Activated CD4-positive, alpha-beta T cell treated with anti-CD3 and anti-CD28 coated beads, Interleukin-2, amount 50 U/mL, for 48 hours (primary cell): ENCODE measurements around the gene DOK1.

Experiments used
- DNase-seq, 2 experiments: peaks; one replicate each; pipeline ENCODE4 v3.0.0-alpha.2; 2020

Gene DOK1

DNA sequence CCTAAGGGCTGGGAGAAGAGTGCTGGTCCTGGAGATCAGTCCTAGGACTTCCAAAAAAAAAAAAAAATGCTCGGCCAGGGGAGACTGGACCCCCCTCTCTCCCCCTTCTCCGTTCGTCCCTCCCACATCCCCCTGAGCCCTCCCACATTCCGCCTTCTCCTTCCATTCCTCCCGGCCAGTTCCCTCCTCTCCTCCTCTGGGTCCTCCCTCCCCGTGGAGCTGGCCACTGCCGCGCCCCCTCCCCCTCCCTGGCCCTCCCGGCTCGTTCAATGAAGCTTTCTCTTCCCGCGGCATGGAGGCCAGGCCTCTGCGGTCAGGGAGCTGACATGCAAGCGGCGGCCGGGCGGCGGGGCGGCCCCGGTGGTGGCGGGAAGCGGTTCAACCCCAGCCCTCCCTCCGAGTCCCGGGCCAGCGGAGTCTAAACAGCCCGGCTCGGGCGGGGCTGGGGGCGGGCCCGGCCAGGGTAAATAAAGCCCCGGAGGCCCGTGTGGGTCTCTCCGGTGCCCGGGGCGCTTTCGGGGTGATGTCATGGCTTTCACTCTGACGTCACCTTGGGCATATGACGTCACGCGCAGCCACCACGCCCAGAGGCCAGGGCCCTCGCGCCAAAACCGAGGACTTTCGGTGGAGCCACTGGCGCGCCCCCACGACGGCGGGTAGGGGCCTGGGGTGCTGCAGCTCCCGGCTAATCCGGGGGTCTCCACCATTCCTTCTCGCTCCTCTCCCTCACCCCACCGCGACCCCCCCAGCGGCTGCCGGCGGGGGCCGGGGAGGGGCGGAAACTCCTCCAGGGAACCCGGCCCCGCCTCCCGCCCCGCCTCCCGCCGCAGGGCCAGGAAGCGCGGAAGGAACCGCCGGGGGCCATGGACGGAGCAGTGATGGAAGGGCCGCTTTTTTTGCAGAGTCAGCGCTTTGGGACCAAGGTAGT lies at the start of gene DOK1, which contains the start of gene LOXL3:
Gene DOK1 (plus strand): TSS at position 829 of the 928 bp plus-strand sequence. CDS start 35 bp downstream, at position 864.
Gene LOXL3 (minus strand): TSS at position 51 of the 928 bp plus-strand sequence. CDS start 1,308 bp downstream, outside the sequence.
- peak; percentile 88 to 89 for DNase-seq

DNA sequence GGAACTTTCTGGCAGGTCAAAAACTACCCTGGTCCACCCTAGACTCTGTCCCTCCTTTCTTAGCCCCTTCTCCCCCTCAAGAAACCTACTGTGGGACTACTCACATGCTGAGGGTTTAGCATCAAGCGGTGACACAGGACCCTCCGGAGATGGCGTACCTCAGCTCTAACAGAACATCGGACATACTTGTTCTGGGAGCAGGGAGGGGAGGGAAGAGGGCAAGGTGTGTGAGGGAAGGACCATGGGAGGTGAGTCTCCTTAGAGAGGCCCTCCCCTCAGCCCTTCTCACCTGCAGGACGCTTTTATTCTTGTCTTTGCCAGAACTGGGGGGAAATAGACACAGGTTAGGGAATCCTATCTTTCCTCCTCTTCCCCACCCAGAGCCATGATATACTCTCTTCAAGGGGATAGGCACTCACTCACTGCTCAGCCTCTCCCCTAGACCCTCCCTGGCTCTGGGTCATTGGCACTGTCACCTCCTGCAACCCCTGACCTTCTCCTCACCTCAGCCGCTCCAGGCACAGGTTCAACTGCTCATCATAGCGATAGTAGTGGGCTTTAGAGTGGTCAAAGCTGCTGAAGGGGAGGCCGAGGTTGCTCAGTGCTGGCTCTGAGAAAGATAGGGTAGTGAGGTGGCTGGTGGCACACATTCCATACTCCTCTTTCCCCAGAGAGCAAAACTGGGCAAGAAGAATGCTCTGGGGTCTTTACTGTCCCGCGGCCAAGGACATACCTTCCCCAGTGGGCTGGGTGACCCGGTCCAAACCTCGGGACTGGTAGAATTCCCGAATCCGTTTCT lies 48.9 kb upstream of the DOK1 start:
- no peak for DNase-seq

DNA sequence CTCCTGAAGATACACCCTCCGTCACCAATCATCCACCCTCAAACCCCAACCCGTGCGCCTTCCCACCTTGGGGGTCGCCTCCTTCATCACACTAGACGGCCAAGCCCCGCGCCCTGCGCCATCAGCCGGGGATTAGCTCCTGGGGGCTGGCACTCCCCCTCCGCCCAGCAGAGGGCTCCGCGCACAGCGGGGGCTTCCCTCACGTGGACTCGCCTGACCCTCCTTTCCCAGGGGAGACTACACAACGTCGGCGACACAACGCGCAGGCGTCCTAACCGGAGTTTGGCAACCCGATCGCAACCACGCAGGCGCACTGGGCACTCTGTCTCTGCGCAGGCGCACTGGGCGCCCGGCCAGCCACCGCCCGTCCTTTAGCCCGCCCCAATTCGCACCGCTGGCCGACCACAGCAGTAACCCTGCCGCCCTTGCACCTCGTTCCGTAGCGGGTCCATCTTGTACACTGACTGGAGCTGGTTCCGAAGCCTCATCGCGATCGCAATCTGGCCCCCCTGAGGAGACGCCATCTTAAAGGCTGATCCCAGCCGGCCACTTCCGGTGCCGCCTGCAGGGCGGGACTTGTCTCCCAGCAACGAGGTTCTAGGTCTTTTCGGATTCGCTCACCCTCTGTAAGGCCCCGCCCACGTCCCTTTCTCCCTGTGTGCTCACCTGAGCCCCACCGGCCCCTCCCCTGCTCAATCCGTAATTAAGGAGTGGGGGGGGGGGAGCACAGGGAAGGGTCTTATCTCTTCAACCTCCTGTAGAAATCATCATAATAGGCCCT lies 47.2 kb upstream of the DOK1 start, which contains the start of gene PCGF1:
Gene PCGF1 (minus strand): TSS at position 551 of the 781 bp plus-strand sequence. CDS start 27 bp downstream, at position 524.
- peak; percentile 99 to 100 for DNase-seq

DNA sequence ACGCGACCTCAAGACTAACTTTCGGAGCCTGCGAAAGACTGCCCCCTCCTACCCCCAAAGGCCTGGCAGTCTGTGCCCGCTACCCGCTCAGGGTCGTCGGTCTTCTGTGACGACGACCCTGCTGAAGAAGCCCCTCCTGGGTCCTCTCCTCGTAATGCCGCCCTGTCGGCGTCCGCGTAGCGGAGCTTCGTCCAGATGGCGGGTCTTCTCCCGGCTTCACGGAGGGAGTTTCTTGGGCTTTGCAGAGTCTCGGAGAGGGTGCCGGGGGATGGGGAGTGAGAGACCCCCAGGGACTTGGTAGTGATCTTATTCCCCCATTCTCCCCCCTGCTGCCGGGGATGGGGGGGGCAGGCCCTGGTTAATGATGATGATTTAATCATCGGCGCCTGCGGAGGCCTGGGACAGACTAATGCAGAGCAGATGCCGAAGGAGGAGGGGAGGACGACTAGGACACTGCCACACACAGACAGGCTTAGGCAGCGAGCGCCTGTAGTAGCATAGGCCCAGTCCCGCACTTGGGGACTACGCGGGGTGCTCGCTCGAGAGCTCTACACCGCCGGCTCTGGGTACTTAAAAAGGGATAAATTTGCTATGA lies 46.5 kb upstream of the DOK1 start:
- peak in 1 of 2 experiments; percentile 28 for DNase-seq

DNA sequence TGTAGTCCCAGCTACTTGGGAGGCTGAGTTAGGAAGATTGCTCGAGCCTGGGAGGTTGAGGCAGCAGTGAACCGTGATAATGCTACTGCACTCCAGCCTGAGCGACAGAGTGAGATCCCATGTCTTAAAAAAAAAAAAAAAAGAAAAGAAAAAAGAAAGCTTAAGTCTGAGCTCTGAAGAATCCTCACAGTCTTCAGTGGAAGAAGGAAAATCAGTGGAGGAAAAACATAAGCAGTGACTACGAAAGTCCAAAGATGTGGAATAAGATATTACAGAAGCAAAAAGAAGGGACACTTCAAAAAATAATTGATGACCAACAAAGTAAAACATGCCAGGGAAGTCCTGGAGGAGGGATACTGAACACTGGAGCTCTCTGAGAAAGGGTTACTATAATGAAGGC lies 44.2 kb upstream of the DOK1 start:
- DNase-seq, result no peak

DNA sequence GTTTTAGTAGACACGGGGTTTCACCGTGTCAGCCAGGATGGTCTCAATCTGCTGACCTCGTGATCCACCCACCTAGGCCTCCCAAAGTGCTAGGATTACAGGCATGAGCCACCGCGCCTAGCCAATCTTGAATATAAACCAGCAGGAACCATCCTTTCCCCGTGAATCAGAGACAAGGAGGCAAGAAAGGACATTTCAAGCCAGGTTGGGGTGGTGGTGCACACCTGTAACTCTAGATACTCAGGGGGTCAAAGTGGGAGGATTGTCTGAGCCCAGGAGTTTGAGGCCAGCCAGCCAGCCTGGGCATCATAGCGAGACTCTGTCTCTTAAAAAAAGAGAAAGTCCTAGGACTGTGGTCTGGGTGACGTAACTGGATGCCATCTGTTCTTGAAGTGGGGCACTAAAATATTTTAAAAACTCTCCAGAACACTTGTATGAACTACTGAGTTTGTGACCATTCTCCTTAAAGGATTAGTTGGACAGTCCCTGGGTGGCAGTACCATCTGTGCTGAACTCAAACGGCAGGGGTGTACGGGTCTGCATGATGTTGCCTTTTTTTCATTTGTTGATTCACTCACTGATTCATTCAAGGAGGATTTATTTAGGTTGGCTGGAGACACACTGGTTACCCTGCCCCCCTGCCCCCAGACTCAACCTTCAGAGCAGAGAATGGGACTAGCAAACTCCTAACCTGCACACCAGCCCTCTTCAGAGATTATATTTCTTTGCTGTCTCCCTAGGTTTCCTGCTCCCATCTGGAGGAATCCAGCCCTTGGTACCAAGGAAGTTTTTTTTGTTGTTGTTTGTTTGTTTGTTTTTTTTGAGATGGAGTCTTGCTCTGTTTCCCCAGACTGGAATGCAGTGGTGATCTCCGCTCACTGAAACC lies 43.2 kb upstream of the DOK1 start:
- no peak for DNase-seq

DNA sequence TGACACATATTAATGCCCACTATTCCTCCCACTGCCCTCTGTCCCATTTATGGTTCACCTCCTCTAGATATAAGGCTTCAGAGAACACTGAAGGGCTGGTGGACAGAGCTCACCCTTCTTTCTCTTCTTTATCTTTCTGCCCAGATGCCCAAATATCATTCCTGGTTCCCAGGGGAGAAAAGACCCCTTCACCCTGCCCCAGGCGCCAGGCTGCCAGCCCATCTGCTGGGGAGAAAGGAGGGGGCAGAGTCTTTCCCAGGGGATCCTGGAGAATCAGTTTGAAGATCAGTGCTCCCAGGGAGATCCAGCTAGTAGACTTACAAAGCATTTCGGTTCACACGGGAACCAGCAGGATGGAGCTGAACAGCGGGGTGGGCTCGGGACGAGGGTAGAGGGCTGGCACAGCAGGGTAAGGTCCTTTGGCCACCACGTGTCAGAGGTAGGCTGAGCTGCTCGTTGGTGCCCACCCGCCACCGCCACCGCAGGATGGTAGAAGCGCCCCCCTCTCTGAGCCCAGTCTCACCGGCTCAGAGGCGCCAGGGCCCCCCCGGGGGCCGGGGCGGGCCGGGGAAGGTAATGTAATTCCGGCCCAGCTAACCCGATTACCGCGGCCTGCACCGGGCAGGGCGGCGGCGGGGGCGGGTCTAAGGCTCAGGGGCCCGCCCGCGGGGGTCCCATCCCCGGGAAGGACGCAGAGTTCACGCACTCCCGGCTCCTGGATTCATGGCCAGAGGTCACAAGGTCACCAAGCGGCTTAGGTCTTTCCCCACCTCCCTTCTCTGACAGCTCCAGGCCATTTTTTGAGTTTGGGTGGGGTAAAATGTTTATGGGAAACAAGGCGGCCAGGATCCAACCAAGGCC lies 41.5 kb upstream of the DOK1 start:
- DNase-seq, result no peak

DNA sequence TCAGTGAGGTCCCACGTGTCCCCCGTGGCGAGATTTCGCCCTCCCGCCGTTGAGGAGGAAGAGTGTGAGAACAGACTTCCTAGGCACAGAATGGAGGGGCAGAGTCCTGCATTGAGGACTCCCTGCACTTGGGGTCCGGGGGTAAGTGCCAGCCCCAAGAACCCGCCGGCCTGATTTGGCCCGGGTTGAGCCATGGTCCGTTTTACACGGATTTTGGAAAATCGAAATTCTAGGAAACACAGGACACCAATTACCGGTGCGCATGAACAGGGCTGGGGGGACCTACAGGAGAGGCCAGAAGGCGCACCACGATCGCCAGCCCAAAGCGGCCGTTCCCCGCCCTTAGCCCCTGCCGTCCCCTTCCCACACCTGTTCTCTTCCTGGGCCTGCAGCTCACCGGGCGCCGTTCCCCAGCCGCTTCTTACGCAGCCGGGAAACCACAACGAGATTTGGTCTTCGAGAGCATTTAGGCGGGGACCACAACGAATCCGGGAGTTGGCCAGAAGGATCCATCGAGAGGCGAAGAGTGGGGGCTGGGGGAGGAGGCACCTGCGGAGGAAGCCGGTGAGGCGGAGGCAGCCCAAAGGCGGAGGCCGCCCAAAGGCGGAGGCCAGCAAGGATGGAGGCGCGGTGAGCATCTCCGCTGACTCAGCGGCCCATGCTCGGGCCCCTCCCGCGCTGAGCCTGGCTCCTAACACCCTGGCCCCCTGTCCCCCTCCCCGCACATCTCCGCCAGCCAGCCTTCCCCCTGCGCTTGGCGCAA lies 40.7 kb upstream of the DOK1 start:
- peak; percentile 29 to 42 for DNase-seq

DNA sequence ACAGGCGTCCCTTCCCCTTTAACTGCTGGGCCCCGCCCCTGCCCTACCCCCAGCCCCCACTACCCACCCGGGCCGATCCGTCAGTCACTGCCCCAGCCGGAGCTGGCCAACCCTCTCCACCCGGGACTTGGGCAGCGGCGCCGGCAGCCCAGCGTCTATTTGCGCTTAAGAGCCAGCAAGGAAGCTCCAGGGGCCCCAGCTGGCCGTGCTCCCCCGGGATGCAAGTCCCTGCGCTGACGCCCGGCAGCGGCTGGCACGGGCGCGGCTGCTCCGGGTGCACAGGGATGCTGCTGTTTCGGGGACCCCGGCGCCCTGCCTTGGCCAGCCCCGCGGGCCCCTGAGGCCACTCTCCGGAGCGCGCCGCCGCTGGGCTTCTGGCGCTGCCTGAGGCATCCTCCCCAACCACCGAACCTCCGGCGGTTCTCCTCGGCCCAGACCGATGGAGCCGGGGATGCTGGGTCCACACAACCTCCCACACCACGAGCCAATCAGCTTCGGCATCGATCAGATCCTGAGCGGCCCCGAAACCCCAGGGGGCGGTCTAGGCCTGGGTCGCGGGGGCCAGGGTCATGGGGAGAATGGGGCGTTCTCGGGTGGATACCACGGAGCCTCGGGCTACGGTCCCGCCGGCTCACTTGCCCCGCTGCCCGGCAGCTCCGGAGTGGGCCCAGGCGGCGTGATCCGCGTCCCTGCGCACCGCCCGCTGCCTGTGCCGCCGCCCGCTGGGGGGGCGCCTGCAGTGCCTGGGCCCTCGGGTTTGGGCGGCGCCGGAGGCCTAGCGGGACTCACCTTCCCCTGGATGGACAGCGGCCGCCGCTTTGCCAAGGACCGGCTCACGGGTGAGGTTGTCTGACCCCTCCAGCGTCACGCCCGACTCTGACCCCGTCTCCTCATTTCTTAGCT lies 39.9 kb upstream of the DOK1 start, which contains the start of gene TLX2:
Gene TLX2 (plus strand): TSS at position 83 of the 903 bp plus-strand sequence. CDS start 357 bp downstream, at position 440.
- DNase-seq, result peak in 1 of 2 experiments; percentile 24

DNA sequence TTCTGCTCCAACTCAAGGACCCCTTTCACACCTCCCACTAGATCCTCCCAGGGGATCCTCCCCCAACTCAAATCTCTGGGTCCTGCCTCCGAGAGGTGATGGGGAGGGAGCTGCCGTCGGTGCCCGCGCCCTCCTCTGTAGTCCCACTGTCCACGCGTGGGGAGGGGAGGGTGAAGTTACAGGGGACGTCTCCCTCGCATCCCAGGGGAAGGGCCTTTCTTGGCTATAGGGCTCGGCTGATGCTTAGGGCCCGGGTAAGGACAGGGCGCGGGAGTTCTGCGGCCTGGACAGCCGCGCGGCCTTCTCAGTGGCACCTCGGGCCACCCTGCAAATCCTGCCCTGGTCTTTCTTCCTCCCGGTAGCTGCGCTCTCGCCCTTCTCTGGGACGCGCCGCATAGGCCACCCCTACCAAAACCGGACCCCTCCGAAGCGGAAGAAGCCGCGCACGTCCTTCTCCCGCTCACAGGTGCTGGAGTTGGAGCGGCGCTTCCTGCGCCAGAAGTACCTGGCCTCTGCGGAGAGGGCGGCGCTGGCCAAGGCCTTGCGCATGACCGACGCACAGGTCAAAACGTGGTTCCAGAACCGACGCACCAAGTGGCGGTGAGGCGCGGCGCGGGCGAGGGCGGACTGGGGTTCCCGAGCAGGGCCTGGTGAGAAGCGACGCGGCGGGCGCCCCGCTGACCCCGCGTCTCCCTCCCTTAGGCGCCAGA lies 39.1 kb upstream of the DOK1 start:
- no peak for DNase-seq

DNA sequence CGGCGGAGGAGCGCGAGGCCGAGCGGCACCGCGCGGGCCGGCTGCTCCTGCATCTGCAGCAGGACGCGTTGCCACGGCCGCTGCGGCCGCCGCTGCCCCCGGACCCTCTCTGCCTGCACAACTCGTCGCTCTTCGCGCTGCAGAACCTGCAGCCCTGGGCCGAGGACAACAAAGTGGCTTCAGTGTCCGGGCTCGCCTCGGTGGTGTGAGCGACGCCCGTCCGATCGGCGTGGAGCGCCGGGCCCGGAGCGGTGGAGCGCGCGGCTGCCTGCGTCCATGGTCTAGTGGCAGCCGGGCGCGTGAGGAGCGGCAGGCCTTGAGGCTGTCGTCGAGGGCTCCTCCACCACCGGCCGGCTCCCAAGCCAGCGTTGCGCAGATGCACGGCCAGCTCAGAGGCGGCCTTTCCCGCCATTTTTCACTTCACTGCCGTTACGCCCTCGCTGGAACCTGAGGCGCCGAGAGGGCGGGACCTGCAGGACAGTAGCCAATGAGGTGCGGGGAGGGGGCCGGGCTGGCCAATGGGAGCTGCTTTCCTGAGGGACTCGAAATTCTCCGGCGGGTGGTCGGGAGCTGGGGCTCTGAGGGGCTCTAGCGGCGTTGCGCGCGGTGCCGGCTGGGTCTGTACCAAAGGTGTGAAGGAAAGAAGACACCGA lies 38.4 kb upstream of the DOK1 start:
- peak; percentile 74 to 82 for DNase-seq

DNA sequence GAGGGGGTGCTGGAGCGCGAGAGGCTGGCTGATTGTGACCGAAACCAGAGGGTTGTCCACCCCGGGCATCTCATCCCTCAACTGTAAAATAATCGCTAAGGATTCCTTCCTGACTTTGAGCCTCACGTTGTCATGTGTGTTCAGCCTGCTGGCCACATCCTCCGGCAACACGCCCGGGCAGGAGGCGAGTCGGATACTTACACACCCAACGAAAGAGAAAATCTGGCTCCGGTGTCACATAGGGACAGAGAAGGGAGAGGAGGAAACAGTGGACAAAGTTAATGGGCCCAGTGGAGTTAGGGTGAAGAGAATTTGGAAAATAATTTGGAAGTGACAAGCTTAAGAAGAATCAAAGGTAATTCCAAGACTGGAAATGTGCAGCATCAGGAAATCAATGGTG lies 37.9 kb upstream of the DOK1 start:
- DNase-seq, result no peak

DNA sequence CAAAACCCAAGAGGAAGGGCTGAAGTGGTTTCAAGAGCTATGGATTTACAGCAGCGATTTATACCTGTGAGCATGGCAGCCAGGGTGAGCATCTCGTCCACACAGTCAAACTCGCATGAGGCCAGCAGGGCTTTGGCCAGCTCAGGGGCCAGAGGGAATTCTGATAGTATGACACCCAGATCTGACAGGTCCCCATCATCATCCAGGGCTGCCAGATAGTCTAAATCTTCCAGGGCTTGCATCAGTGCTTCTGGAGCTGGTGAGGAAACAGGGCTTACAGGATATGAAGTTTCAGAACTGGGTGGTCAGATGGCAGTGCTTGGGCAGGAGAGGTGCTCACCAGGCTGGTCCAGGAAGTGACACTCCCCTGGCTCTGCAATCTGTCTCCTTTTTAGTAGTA lies 32.0 kb upstream of the DOK1 start:
- no peak for DNase-seq

DNA sequence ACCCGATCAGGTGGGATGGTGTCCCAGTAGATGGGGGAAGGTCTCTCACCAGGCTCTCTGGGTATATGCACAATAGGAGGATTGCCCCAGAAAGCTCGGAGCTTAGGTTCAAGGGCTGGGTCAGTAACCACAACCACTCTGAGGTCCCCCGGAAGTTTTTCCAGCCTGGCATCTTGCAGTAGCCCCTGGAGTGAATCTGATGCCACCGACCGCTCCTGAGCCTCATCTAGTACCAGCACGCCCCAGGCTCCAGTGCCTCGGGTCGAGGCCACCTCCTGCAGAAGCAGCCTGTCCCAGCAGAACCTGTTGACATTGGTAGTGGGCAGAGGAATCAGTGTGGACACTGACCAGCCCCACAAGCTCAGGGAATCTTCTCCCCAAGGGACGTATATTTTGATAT lies 30.5 kb upstream of the DOK1 start:
- DNase-seq, result no peak

DNA sequence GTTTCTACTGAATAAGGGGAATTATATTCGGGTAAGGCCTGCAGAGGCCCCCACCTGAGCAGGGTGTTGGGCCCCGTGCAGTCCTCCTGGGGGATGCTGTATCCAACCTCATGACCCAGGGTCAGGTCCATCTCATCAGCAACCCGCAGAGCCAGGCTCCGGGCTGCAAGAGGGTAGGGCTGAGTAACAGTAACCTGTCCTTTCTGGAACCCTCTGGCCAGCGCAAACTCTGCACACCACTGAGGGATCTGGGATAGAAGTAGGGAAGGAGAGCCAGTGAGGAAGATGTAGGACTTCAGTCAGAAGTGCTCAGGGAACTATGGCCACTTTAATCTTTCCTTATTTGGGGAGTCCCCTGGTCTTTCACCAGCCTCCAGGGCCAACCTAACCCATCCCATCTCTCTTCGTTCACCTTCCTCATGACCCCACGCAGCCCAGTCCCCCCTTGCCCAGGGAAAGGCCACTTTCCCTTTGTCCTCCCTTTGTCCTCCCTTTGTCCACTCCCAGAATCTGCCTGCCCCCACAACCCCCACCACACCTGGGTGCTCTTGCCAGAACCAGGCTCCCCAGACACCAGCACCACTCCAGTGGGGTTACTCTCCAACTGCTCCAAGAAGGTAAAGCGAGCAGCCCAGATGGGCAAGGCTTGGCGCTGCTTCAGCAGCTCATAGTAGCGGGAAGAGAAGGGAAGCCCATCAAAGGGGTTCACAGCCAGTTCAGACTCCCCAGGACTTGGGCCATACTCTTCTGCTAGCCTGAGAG lies 29.4 kb upstream of the DOK1 start:
- DNase-seq, result no peak
